HG03060 (cell line): ENCODE measurements around the gene PCGF5.
"Not testable (repeated sequence)": the region's sequence is repeated elsewhere in the genome, so short reads cannot be mapped to it uniquely, and the experiment has no call there.

Experiments used
- ATAC-seq: cut with Tn5 transposase; IDR thresholded peaks from one replicate; pipeline ENCODE4 v1.9.1; 2021; ENCODE audit warnings: low read depth, moderate number of reproducible peaks; ENCODE audit not compliant: unreplicated experiment

PCGF5 gene

DNA sequence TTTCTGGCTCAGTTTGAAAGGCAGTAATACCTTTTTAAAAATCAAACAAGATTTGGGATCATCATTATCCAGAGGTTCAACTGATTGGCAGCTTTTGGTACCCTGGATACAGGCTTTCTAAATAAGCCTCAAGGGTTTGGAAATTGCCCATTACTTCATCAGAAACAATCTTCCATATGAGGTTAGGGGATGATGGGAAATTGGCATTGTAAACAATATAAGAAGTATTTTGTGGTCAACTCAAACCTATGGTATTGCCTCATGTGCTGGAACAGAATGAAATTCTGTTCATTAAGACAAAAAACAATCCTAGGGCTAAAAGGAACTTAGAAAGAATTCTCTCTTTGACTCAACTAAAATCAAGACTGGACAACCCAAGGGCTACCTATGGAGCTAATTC is 97.1 kb downstream of the PCGF5 start:
- ATAC-seq: no peak

GRCh38 chr10:91319336-91319735 is 98.9 kb downstream of the PCGF5 start:
- ATAC-seq: no peak

- not testable (repeated sequence) for ATAC-seq
Measured at GRCh38 chr10:91323293-91323905, 102.9 kb downstream of the PCGF5 start.

GRCh38 chr10:91328320-91328984 is 108.0 kb downstream of the PCGF5 start:
- ATAC-seq: no peak
